DLD1 (cell line): ENCODE data around the gene TMEM72.
"Not testable (repeated sequence)": the region's sequence is repeated elsewhere in the genome, so short reads cannot be mapped to it uniquely, and the experiment has no call there.

Source experiments
- in situ Hi-C: cut with HindIII; loops from 2 replicates; pipeline ENCODE4 v1.10.0; 2017; ENCODE audit warnings: low sequenced_read_pairs

Gene TMEM72

DNA sequence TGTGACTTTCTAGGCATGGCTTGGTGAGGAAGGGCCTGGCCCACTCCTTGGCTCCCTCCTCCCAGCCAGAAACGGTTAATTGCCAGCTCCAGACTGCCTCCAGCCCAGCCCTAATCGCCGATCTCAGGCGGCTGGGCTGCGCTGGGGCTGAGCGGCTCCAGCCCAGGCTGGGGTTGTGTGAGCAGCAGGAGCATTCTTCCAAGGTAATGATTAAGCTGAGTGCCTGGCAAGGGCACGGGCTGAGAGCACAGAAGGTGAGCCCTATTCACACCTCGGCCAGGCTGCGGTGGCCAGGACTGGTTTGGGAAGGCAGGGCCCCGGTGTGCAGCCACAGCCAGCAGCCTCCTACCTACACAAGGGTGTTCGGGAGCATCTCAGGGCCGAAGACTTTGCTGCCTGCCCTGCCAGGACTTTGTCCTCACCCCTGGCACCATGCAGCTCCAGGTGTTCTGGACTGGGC, at the start of gene TMEM72:
Gene TMEM72, plus strand, starts transcription at position 257 of the 460 bp plus-strand sequence. Its CDS starts 176 bp downstream, at position 433.
- in situ Hi-C loops: no loop called here

DNA sequence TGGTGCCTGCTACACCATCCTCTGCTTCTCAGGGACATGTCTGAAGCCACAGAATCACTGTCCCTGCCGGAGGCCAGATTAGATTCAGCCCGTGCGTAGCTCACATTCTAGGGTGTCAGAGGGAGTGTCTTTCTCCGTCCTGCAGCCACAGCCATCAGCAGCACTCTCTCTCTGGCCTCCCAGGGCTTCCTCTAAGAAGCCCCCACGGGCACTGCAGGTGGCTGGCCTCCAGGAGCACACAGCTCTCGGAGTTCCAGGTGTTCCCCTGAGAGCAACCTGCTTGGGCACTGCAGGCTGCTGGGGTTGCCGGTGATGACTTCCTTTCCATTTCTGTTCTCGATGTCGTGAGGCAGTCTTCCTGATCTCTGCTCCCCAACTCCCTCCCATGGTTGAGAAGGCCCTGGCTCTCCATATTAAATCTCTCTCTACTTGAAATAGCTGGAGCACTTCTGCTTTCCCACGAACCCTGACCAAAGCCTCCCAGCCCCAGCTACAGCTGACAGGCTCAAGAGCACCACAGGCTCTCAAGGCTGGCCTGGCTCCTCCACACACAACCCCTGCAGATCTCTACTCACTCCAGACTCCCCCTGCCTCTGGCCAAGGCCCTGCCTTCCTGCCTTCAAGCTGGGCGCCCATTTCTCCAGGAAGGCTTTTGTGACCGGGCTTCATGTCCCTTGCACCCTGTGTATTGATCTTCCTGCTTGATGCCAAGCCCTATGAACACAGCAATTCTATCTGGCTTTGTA, 49.0 kb upstream of the TMEM72 start:
- in situ Hi-C loops: no loop called here

DNA sequence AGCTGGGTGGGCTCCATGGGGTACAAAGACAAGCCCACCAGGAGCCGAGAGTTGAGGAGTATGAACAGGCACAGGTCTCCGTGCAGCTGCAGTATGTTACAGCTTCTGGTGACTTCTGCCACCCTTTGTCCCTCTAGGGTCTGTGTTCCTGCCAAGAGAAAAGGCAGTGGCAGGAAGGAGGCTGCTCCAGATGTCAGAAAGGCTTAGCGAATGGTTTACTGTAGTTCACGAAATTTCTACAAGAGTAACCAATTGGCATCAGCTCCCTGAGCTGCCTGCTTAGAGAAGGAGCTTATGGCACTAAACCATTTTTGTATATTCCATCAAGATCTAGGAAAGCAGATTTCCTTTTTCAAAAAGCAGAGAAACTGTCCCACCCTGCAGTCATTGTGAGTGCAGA, 48.2 kb upstream of the TMEM72 start:
- in situ Hi-C loops: no loop called here

DNA sequence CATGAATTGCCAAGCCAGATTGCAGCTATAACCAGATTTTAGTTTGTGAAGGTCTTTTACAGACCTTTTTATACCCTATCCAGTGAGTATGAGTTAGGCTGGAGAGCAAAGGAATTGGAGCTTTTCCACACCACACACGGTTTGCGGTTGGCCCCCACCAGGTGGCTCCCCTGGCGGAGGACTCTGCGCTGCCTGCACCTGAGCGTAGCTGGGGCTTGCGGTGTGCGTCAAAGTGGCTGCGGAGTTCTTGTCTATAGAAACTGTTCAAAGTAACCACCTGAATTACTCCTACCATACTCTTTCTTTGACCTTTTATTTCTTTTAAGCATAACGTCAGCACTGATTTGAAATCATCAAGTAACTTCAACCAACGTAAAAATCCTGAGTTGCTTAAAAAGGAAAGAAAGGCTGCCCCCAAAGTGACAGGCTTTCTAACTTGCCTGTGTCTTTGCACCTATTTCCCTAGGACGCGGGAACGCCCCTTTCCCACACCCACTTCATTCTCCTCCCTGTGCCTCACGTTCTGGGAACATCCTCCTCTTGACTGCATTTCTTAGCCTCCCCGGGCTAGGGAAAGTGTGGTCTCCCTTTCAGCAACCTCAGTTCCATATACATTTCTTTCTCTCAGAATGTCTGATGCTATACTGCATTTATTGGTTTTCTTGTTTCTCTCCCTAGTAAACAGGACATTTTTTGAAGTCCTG, 47.6 kb upstream of the TMEM72 start:
- in situ Hi-C loops: no loop called here

DNA sequence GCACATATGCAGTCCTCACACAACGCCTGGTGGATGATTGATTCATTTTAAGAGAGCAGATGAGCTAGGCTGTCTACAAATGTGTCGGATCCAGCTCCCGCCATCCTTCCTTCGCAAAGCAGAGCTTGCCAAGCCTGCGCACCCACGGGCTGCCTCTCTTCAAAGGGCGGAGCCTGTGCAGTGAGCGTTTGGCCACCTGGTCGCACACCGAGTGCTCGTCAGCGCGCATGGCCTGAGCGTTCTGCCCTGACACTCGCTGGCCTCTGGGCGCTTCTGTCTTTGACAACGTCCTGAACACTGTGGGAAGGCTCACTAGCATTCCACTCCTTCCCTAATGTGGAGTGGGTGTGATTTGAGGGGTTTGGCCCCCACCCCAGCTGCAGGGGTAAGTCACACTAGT, 47.1 kb upstream of the TMEM72 start:
- in situ Hi-C loops: no loop called here

DNA sequence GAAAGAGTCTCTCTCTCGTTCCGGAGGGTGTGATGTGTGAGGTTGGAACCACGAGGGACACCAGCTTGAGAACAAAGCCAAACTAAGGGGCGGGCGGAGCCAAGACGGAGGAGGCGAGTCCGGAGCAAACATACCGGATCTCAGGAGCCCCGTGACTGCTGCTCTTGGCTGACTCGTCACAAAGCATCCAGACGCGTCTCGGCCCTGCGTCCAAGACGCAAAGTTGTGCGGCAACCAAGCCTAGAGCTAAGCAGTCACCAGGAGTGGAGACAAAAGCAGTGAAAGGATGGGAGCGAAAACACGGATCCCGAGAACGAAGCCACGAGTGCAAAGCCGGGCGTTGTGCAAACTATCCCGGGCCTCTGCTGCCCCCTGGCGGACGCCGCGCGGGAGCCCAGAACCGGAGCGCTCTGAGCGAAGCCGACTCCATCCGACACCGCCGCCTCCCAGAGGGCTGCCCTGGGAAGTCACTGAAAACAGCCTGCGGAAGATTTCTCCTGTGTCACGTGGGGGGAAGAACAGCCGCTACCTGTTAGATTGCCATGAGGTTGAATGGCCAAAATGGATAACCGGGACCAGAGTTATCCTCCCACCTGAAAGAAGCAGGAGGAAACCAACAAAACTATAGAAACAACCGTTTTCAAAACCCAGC, 46.4 kb upstream of the TMEM72 start:
- in situ Hi-C loops: no loop called here

DNA sequence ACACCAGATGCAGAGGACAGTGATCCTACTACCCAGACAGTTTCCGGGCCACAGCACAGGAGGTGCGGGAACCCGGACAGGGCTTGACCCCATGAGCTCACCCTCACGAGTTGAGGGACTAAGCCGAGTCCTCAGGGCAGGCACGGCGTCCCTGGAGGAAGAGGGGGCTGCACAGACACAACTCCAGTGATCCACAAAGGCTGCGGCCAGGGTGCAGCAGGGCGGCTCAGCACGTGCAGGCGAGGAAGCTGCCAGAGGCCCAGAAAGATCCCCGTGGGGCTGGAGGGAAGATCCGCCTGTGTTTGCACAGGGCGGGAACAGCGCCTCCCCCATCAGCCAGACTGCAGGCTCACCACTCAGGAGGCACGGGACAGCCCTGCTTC, 45.9 kb upstream of the TMEM72 start:
- in situ Hi-C loops: no loop called here

DNA sequence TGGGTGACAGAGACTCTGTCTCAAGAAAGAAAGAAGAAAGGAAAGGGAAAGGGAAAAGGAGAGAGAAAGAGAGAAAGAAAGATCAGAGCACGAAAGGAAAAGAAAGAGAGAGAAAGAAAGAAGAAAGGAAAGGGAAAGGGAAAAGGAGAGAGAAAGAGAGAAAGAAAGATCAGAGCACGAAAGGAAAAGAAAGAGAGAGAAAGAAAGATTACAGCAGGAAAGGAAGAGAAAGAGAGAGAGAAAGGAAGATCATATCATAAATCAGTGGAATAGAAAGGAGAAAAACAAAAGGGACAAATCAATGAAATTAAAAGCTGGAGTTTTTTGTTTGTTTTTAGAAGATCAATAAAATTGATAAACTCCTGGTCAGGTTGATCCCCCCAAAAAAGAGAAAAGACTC, 44.8 kb upstream of the TMEM72 start:
- in situ Hi-C loops: not testable (repeated sequence)

DNA sequence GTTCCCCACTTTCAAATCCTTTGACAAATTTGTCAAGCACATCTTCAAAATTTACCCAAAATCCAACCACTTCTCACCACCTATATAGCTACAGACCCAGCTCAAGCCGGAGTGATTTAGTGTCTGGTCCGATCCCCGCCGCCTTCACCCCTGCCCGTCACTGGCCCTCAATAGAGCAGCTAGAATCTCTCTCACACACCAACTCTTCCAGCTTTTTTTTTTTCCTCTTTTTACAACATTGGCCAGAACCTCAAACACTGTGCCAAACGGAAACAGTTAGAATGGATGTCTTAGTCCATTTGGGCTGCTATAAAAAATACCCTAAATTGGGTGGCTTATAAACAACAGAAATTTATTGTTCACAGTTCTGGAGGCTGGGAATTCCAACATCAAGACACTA, 41.1 kb upstream of the TMEM72 start:
- in situ Hi-C loops: no loop called here

DNA sequence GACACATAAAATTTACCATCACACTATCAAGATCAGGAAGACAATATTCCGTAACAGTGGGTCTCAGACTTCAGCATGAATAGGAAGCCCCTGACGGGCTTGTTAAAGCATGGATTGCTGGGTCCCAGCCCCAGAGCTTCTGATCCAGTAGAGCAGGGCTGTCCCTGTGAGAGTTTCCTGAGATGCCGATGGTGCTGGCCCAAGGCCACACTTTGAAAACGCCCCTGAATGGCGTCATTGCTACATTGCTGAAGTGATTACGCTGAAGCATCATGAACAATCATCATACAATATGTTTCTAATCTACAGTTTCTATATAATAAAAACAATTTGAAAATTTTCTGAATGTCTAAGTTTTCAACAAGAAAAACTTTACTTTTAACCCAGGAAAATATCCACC, 38.0 kb upstream of the TMEM72 start:
- in situ Hi-C loops: no loop called here

DNA sequence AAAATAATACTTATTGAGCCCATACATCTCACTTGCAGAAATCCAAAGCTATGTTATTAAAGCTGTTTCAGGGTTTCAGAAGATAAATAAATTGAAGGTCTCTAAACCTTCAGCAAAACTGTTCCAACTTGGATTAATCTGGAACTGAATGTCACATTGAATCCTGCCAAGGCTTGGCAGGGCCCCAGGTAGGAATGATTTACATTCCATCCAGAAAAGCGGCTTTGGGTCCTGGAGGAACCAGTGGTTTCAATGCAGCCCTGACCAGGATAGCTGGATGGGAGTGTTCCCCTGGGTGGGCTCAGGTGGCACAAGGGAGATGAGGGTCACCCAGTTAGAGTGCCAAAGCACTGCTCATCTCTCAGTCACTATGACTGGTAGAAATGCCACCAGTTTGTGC, 37.0 kb upstream of the TMEM72 start:
- in situ Hi-C loops: no loop called here

DNA sequence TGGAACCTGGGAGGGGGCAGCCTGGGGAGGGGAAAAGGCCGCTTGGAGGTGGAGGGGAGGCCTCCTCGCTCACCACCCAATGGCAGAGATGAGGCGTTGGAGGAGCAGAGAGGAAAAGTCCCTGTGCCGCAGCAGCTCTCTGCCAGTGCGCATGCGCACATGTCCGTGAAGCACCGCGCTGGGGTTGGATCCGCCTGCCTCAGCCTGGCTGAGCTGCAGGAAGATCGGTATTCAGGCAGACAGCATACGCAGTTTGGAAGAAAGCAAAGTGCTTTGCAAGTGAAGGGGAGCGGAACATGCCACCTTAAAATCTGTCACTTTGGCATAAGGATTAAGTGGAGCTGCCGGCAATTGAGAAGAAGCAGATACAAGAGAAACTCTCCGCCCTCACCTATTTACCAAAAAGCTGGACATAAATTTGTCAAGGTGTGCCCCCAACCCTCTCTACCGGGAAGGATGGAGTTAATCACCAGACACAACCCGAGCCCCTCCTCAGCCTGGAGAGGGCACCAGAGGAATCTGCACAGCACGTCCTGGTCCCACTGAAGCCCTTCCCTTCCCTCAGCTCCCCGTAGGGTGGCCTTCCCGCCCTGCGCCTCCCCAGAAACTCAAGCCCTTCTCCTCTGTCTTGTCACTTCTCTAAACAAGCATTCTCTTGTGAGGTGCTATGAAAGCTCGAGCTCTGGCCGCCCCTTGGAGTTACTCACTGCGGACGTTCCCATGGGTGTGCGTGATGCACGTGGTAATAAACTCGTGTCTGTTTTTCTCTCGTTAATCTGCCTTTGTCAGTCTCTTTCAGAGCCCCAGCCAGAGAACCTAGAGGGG, 32.2 kb upstream of the TMEM72 start:
- in situ Hi-C loops: no loop called here

DNA sequence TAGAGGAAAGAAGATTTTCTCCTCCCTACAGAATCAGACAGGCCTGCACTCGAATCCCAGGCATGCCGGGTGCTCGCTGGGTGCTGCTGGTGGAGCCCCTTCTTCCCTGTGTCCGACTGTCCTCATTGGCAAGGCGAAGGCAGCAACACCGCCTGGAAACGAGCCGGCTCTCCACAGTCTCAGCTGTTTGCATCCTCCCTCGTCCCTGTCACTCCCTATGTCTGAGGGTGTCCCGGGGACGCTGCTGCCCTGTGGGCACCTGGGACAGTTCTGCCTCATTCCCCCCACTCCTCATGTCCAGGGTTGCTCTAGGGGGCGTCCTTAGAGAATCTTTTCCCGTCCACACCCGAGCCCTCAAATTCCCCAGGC, 31.6 kb upstream of the TMEM72 start:
- in situ Hi-C loops: no loop called here

DNA sequence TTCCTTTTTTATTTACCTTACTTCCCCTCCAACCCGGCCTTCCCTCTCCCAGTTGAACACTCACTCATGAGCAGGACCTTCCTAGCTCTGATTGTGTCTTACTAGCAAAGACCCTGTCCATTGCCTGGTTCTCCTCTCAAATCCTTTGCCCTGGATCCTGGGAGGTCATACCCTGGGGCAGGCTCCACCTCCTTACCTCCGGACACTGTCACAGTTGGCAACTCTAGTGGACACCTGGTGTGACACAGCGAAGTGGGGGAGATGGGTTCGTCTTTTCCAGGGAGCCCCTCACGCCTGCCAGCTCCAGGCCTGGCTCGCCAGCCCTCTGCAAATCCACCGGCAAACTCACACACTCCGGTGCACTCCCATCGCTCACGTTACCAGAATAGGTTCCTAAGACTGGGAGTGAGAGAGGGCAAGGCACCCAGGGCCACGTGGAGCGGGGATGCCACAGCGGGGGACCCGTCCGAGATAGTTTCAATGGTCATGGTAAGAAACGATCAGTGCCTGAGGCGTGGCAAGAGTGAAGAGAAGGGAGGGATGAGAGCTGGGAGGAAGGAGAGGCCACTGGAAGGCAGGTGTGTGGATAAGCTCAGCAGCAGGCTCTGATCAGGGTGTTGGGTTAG, 30.9 kb upstream of the TMEM72 start:
- in situ Hi-C loops: no loop called here

DNA sequence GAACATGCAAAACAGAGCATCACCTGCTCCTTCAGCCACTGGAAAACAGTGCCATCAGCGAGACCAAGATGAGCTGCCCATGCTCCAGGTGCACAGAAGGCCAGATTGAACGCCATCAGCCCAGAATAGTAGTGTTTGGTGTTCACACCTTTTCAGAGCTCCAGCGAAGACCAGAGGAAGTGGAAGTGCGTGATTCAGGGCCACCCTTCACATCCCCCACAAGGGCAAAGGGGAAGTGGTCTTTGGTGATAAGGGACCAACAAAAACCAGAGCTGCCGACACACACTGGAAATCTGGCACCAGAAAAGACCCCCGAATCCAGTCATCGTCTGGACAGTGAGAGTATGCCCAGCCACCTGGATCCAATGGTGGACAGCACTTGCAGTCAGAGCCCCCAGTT, 29.5 kb upstream of the TMEM72 start:
- in situ Hi-C loops: no loop called here

DNA sequence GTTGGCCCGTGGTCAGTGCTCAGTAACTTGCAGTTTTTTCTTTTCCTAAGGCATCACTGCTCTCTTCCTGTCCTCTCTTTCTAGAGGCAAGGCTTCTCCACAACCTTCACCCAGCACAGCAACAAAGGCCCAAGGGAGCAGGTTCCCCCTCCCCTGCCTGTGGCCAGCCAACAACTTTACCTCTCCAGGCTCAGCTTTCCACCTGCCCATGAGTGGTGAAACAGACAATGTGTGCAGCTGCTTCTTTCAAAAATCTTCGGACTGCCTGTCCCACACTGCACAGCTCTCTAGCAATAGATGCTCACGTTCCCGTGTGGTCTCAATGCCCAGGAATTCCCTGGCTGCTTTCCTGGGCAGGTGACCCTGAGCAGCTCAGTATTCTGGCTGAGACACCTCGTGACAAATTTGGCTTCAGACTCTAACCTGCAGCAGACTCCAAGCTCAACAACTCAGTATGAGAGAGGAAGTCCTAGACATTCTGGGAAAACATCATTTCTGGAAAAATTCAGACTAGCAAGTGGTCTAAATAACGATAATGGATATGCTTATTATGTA, 28.9 kb upstream of the TMEM72 start:
- in situ Hi-C loops: no loop called here

DNA sequence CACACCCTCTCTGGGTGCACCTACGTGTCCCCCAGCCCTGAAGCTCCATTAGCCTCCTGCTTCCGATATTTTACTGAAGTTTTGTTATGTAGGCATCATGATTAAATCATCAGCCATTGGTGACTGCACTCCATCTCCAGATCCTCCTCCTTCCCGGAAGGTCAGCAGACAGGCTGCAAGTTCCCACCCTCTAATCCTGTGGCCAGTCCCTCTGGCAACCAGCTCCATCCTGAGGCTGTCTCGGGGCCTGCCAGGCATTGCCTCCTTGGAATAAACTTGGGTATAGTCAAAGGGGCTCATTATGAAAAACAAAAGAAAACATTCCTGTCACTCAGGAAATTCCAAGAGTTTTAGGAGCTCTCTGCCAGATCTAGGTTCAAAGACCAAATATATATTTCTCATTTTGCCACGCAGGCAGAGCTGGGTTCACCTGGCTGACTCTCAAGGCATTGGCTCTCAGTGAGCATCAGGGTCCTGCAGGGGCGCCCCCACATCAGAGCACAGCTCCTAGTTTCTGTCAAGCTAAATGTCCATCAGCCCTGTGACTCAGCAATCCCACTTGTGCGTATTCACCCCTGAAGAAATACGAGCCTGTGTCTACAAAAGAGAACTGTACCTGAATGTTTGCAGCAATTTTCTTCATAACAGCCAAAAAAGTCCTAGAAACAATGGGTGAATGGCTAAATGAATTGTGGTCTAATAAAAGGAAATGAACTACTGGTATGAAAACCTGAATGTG, 27.4 kb upstream of the TMEM72 start:
- in situ Hi-C loops: no loop called here

DNA sequence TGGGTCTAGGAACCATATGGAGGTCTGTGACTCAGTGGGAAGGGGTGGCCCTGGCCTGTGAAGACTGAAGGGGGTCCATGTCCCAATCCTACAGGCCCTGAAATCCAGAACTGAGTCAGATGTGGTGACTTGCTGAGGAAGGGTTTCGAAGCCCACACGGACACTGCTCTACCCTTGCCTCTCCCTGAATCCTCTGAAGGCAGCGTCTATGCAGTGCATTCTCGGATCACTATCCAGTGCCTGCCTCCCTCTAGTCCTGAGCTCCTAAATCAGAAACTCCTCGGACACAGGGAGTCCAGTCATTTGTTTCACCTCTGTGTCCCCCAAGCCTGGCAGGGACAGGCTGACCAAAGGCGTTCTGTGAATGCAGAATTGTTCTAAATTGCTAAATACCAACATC, 25.4 kb upstream of the TMEM72 start:
- in situ Hi-C loops: no loop called here

DNA sequence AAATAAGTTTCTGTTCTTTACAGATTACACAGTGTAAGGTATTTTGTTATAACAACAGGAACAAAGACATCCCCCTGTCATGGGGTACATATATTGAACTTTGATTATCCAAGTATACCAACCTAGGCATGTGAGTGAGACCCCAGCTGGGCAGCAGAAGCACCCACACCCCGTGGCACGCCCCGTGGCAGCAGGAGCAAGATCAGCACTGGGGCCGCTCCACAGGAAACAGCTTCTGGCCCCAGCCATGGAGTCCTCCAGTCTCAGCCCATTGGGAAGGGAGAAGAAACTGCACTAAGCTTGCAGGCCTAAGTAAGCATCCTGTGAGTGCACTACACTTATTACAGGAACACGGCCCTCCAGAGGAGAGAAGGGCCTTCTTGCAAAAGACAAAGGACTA, 24.2 kb upstream of the TMEM72 start:
- in situ Hi-C loops: no loop called here

DNA sequence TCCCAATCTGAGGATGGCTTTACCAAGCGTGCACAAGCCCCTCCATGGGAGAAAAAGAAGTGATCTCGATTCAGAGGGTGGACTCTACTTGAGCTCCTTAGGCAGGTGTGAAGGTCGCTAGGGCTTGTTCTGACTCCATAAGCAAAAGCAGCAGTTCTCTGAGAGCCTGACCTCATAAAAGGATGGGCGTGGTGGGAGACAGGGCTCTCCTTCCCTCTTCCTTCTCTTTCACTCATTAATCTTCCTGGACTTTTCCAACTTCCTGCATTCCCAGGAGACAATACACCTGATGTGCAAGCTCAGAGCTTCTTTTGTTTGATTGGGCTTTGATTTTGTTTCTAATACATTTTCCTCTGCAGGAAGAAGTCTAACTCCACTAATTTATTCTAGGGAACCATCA, 22.3 kb upstream of the TMEM72 start:
- in situ Hi-C loops: no loop called here
